Upper lobe of left lung (tissue), 6 donors: ENCODE results near the gene CDCA5. TPM values are rescaled to one million over a fixed set of nuclear protein-coding genes. Genes with fewer than 3 reads are reported as not detected.

ENCODE experiments used
- ATAC-seq, 2 donors: fragments of 200-7000 bp; cut with Tn5 transposase; one replicate each; pipeline ENCODE4 v1.9.1; 2022; ENCODE audit warnings: mild to moderate bottlenecking in 2 of 2, moderate library complexity in 2 of 2; ENCODE audit not compliant: low FRiP score in 2 of 2
- DNase-seq, 2 donors: peaks; one replicate each; pipeline ENCODE4 v3.0.0-alpha.2; 2019 to 2020
- H3K27ac ChIP-seq, 4 donors: fragments of 200-600 bp; sonication (generic); one replicate each; pipeline ENCODE4 v1.5.1; 2016 to 2019
- H3K27me3 ChIP-seq, 4 donors: fragments of 200-600 bp; sonication (generic); one replicate each; pipeline ENCODE4 v1.5.1; 2017 to 2019
- H3K36me3 ChIP-seq, 4 donors: fragments of 200-600 bp; sonication (generic); one replicate each; pipeline ENCODE4 v1.5.1; 2016 to 2019
- H3K4me1 ChIP-seq, 4 donors: fragments of 200-600 bp; sonication (generic); one replicate each; pipeline ENCODE4 v1.5.1; 2018 to 2019
- H3K4me3 ChIP-seq, 4 donors: fragments of 200-600 bp; sonication (generic); one replicate each; pipeline ENCODE4 v1.5.1; 2017 to 2019; ENCODE audit warnings: mild to moderate bottlenecking in 2 of 4, moderate library complexity in 1 of 4
- H3K9me3 ChIP-seq, 4 donors: fragments of 200-600 bp; sonication (generic); one replicate each; pipeline ENCODE4 v1.5.1; 2018 to 2019
- CTCF ChIP-seq, 6 experiments: fragments of 450-650 bp in 4 of 6; fragments of 200-600 bp in 2 of 6; sonication (generic) in 2 of 6; IDR thresholded peaks; one replicate each; pipeline ENCODE4 v1.5.1; 2016 to 2019; ENCODE audit warnings: antibody characterized with exemption in 6 of 6
- EP300 ChIP-seq, 4 donors: sonication (generic); formaldehyde crosslinking; IDR thresholded peaks; one replicate each; pipeline ENCODE4 v1.5.1; 2017; ENCODE audit warnings: antibody characterized with exemption in 4 of 4, control low read depth in 2 of 4
- POLR2A ChIP-seq, 4 donors: fragments of 450-650 bp; IDR thresholded peaks; one replicate each; pipeline ENCODE4 v1.5.1; 2016 to 2017; ENCODE audit warnings: antibody characterized with exemption in 4 of 4, mild to moderate bottlenecking in 2 of 4
- POLR2AphosphoS5 ChIP-seq, 2 donors: sonication (generic); formaldehyde crosslinking; IDR thresholded peaks; one replicate each; pipeline ENCODE4 v1.5.1; 2017; ENCODE audit warnings: antibody characterized with exemption in 2 of 2
- WGBS, 2 donors: methylation state at CpG; one replicate each; pipeline ENCODE4 v1.1.5; 2017 to 2018; 5-methylcytosine and 5-hydroxymethylcytosine counted together
- total RNA-seq, 6 donors: library from RNA; depleted of rRNA in 4 of 6; stranded (reverse); fragments of >200 nt in 4 of 6; gene quantifications; one replicate each; pipeline versions ENCODE4 v1.1.0 to v1.2.1, GENCODE V29; 2016 to 2021
- donor health status: DM: no; HTN: no; CAD: no; lungs with moderate emphysema.
- donor health status: DM: no; HTN: yes; CAD: no; lungs with severe emphysema.

Gene CDCA5
- total RNA-seq, 6 donors from 2014 or later: 1.0 to 4.4 (median 1.8) TPM

GRCh38 chr11:65127473-65128181 lies 43.8 kb upstream of the CDCA5 start:
- no peaks in the 10 kb centered on the region for H3K9me3 ChIP-seq
- H3K27me3 ChIP-seq: no peaks in the 10 kb centered on the region
- DNase-seq (no peak), ATAC-seq (no peak)
- TF ChIP-seq POLR2A (IDR thresholded peaks at IDR 0.05): no peak
- no peak for TF ChIP-seq CTCF (IDR thresholded peaks at IDR 0.05)
- H3K4me1 ChIP-seq: peaks cover 11 to 15% (median 13%) of the 10 kb centered on the region in 4 donors
- 82 to 86% methylated on average over 9 to 12 of the region's 12 CpGs for WGBS, 2 donors
- H3K4me3 ChIP-seq: no peak overlapping the region
- H3K27ac ChIP-seq: no peak overlapping the region
- peaks cover 45 to 87% (median 81%) of the 10 kb centered on the region in 4 donors for H3K36me3 ChIP-seq

GRCh38 chr11:65126624-65127274 lies 42.9 kb upstream of the CDCA5 start:
- no peak for TF ChIP-seq POLR2AphosphoS5 (IDR thresholded peaks at IDR 0.05)
- TF ChIP-seq EP300 (IDR thresholded peaks at IDR 0.05): no peak
- TF ChIP-seq POLR2A (IDR thresholded peaks at IDR 0.05): no peak
- ATAC-seq (no peak), DNase-seq (no peak)
- Histone ChIP-seq H3K36me3 (peaks cover 45 to 78% (median 73%) of the 10 kb centered on the region in 4 donors), H3K4me1 (peaks cover 6 to 10% (median 8%) of the 10 kb centered on the region in 4 donors), H3K27ac (no peak overlapping the region), H3K4me3 (no peak overlapping the region), H3K9me3 (no peaks in the 10 kb centered on the region), H3K27me3 (no peaks in the 10 kb centered on the region)
- WGBS, 2 donors: 85 to 92% methylated on average over 2 to 6 of the region's 6 CpGs

- WGBS, 2 donors: 89 to 90% methylated on average over 10 to 12 of the region's 12 CpGs
- no peak for ATAC-seq
These were observed 41.6 kb upstream of the CDCA5 start for GRCh38 chr11:65125197-65126056.

GRCh38 chr11:65124480-65125196 lies 40.8 kb upstream of the CDCA5 start:
- Histone ChIP-seq H3K9me3 (no peaks in the 10 kb centered on the region), H3K4me3 (no peak overlapping the region), H3K27ac (no peak overlapping the region), H3K27me3 (no peaks in the 10 kb centered on the region), H3K36me3 (peaks cover 37 to 72% (median 68%) of the 10 kb centered on the region in 4 donors), H3K4me1 (peaks cover 17 to 28% (median 19%) of the 10 kb centered on the region in 4 donors)
- no peak for ATAC-seq
- no peak for TF ChIP-seq POLR2A (IDR thresholded peaks at IDR 0.05)
- TF ChIP-seq CTCF (IDR thresholded peaks at IDR 0.05): no peak
- no peak for TF ChIP-seq POLR2AphosphoS5 (IDR thresholded peaks at IDR 0.05)
- TF ChIP-seq EP300 (IDR thresholded peaks at IDR 0.05): no peak
- DNase-seq: no peak
- 90 to 93% methylated on average over 4 to 5 of the region's 5 CpGs for whole genome bisulfite sequencing, 2 donors

More at GRCh38 chr11:65125197-65126056, 41.6 kb upstream of the CDCA5 start:
- H3K4me1 ChIP-seq: peaks cover 17 to 21% (median 18%) of the 10 kb centered on the region in 4 donors
- peaks cover 38 to 72% (median 68%) of the 10 kb centered on the region in 4 donors for H3K36me3 ChIP-seq
- TF ChIP-seq CTCF (IDR thresholded peaks at IDR 0.05) (no peak), EP300 (IDR thresholded peaks at IDR 0.05) (no peak), POLR2A (IDR thresholded peaks at IDR 0.05) (no peak), POLR2AphosphoS5 (IDR thresholded peaks at IDR 0.05) (no peak)
- no peaks in the 10 kb centered on the region for H3K27me3 ChIP-seq
- no peak for DNase-seq
- no peaks in the 10 kb centered on the region for H3K9me3 ChIP-seq
- H3K27ac ChIP-seq: no peak overlapping the region
- H3K4me3 ChIP-seq: no peak overlapping the region
